HEK293T (cell line): ENCODE measurements around the gene TPD52L1.

Source experiments
- CTCF ChIA-PET: fragments of 350-600 bp; formaldehyde crosslinking; extraction: SDS; loops from one replicate; lab custom pipeline; 2021; ENCODE audit warnings: antibody characterized with exemption, inconsistent platforms; lab: Yijun Ruan, JAX
- POLR2A ChIA-PET: fragments of 350-600 bp; formaldehyde crosslinking; extraction: SDS; loops from one replicate; lab custom pipeline; 2020; ENCODE audit warnings: antibody characterized with exemption, inconsistent platforms; lab: Yijun Ruan, JAX
- DNase-seq: peaks from one replicate; pipeline ENCODE4 v3.0.0; 2012; ENCODE audit warnings: mixed read lengths; ENCODE audit errors: extremely low spot score
- ARNT ChIP-seq: fragments of 450-650 bp; IDR thresholded peaks from 2 replicates; pipeline ENCODE4 v1.6.1; 2017; ENCODE audit warnings: mild to moderate bottlenecking
- BHLHE40 ChIP-seq: fragments of 450-650 bp; IDR thresholded peaks from 2 replicates; pipeline ENCODE4 v1.6.1; 2016; ENCODE audit warnings: mild to moderate bottlenecking, moderate library complexity, borderline replicate concordance
- CTBP1 ChIP-seq: fragments of 450-650 bp; IDR thresholded peaks from 2 replicates; pipeline ENCODE4 v1.6.1; 2016; ENCODE audit warnings: borderline replicate concordance
- ELF4 ChIP-seq: fragments of 450-650 bp; IDR thresholded peaks from 2 replicates; pipeline ENCODE4 v1.6.1; 2017; ENCODE audit warnings: antibody characterized with exemption
- FOXA1 ChIP-seq: fragments of 450-650 bp; IDR thresholded peaks from 2 replicates; pipeline ENCODE4 v1.6.1; 2016; ENCODE audit warnings: mild to moderate bottlenecking
- FOXK2 ChIP-seq: fragments of 450-650 bp; IDR thresholded peaks from 2 replicates; pipeline ENCODE4 v1.6.1; 2016; ENCODE audit warnings: mild to moderate bottlenecking
- FOXM1 ChIP-seq: fragments of 450-650 bp; IDR thresholded peaks from 2 replicates; pipeline ENCODE4 v1.6.1; 2017; ENCODE audit warnings: mild to moderate bottlenecking, borderline replicate concordance
- HDGF ChIP-seq: fragments of 450-650 bp; IDR thresholded peaks from 2 replicates; pipeline ENCODE4 v1.6.1; 2017; ENCODE audit warnings: antibody characterized with exemption, borderline replicate concordance
- L3MBTL2 ChIP-seq: fragments of 450-650 bp; conservative IDR thresholded peaks from 2 replicates; pipeline ENCODE4 v1.6.1; 2016; ENCODE audit warnings: mild to moderate bottlenecking
- LEF1 ChIP-seq: fragments of 450-650 bp; IDR thresholded peaks from 2 replicates; pipeline ENCODE4 v1.6.1; 2017; ENCODE audit warnings: mild to moderate bottlenecking, borderline replicate concordance
- NFRKB ChIP-seq: fragments of 450-650 bp; IDR thresholded peaks from 2 replicates; pipeline ENCODE4 v1.6.1; 2016; ENCODE audit warnings: mild to moderate bottlenecking, moderate library complexity
- SP1 ChIP-seq: fragments of 450-650 bp; IDR thresholded peaks from 2 replicates; pipeline ENCODE4 v1.6.1; 2017
- SUZ12 ChIP-seq: fragments of 450-650 bp; IDR thresholded peaks from 2 replicates; pipeline ENCODE4 v1.6.1; 2016; ENCODE audit warnings: mild to moderate bottlenecking
- TARDBP ChIP-seq: fragments of 450-650 bp; IDR thresholded peaks from 2 replicates; pipeline ENCODE4 v1.6.1; 2016
- ZNF384 ChIP-seq: fragments of 450-650 bp; IDR thresholded peaks from 2 replicates; pipeline ENCODE4 v1.6.1; 2016
- TF ChIP-seq, protein P1 (sequence below): fragments of 450-650 bp; IDR thresholded peaks from 2 replicates; pipeline ENCODE4 v1.6.1; 2016

TPD52L1 gene

DNA sequence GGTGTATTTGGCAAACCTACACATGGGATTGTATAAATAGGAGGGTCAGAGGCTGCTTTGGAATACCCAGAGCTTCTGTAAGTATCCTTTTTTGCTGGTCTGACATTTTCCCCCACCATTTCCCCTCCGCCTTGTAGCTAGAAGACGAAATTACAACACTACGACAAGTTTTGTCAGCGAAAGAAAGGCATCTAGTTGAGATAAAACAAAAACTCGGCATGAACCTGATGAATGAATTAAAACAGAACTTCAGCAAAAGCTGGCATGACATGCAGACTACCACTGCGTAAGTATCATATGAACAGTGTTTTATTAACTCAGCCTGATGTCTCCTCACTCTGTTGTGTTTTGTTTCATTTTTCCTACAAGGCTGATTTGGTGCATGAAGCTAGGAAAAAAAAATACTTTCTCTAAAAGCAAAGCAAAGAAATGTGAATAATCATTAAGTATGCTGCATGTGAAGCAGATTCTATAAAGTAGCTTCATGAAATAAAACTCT is 75.5 kb downstream of the TPD52L1 start:
- CTCF ChIA-PET: interaction anchor here (1.3 kb wide), 1 partner anchor 72 kb away, joined by 3 read pairs; no protein-coding TSS in a partner anchor
- TF ChIP-seq CTBP1 (no peak), FOXM1 (no peak)
- POLR2A ChIA-PET: no interaction called here
- DNase-seq: no peak

DNA sequence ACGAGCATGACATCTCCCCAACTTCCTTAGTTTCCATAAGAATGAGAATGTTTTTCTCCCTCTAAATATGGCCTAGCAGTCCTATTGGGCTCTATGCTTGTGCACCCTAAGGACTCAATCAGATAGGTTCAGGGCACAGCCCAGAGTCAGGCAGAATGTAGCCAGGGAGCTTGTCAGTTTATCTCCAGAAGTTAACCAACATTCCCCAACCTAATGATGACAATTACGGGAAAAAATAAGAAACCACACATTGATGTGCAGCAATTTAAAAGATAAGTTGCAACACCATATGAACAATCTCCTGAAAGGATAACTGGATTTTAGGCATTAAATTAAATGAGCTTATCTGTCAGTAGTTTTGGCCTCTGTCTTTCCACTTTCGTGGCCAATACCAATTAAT is 77.1 kb downstream of the TPD52L1 start:
- POLR2A ChIA-PET: no interaction called here
- TF ChIP-seq FOXK2: no peak
- TF ChIP-seq L3MBTL2: no peak
- TF ChIP-seq HDGF: no peak
- TF ChIP-seq CTBP1: no peak
- no peak for TF ChIP-seq TARDBP
- no peak for TF ChIP-seq FOXM1
- TF ChIP-seq LEF1: no peak
- TF ChIP-seq, protein P1, sequence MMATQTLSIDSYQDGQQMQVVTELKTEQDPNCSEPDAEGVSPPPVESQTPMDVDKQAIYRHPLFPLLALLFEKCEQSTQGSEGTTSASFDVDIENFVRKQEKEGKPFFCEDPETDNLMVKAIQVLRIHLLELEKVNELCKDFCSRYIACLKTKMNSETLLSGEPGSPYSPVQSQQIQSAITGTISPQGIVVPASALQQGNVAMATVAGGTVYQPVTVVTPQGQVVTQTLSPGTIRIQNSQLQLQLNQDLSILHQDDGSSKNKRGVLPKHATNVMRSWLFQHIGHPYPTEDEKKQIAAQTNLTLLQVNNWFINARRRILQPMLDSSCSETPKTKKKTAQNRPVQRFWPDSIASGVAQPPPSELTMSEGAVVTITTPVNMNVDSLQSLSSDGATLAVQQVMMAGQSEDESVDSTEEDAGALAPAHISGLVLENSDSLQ: no peak
- TF ChIP-seq ELF4: no peak
- no peak for TF ChIP-seq SP1
- CTCF ChIA-PET: no interaction called here
- DNase-seq: no peak

DNA sequence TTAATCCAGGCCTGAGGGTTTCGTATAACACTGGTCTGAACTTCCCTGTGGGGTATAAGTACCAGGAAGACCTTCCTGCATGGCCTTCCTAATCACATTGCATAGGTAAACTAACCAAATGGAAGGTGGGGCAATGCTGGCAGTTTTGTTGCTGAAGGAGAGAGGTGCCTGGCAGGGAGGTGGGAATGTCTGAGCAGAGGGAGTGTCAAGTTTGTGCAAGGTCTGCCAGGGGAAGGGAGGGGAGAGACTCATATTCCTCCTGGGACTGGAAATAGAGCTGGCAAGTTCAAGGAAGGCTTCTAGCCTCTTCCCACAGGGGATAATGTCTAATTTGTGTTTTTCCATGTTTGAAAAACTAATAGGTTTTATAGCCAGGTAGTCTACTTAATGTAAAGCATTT is 77.6 kb downstream of the TPD52L1 start:
- TF ChIP-seq ELF4 (no peak), L3MBTL2 (no peak), ZNF384 (no peak), FOXM1 (no peak), NFRKB (no peak), HDGF (no peak), SUZ12 (no peak), LEF1 (no peak), TARDBP (no peak), ARNT (no peak), FOXK2 (no peak)
- CTCF ChIA-PET: no interaction called here
- DNase-seq: no peak
- POLR2A ChIA-PET: no interaction called here

DNA sequence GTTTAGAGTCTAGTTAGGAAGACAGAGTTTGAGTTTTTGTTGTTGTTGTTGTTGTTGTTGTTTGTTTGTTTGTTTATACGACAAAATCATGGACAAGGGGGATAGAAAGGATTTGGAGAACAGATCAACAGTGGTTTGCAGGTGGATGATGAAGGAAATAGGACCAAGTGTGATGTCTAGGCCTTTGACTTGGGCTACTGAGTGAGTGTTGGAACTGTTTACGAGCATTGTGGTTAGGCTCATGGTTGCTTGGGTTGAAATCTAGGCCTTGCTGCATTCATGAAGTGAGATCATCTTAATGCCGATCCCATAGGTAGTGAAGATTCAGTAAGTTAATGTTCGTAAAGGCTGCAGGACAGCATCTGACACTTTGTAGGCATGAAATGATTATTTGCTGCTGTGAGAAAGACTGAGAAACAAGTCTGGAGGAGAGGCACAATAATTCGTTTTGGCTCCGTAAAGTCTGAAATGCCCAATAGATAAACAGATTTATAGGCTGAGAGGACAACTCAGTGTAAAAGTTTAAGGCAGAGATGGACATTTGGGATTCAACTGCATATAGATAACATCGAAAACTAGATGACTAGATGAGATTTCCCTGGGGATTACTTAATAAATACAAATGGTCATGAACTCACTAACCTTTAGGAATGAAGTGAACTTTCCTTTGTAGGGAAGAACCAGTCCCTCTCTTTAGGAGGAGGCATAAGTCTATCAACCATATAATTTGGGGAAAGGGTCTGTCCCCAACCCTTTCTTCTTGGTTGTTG is 78.2 kb downstream of the TPD52L1 start:
- ChIA-PET CTCF (no interaction called here), POLR2A (no interaction called here)
- TF ChIP-seq NFRKB: no peak
- no peak for TF ChIP-seq TARDBP
- no peak for TF ChIP-seq CTBP1
- no peak for DNase-seq

GRCh38 chr6:125232466-125232865 is 78.9 kb downstream of the TPD52L1 start:
- CTCF ChIA-PET: no interaction called here
- DNase-seq: no peak
- TF ChIP-seq L3MBTL2 (no peak), HDGF (no peak), FOXM1 (no peak), FOXA1 (no peak), CTBP1 (no peak), SP1 (no peak), ELF4 (no peak), ARNT (no peak), BHLHE40 (no peak)
- TF ChIP-seq, protein P1: no peak
- POLR2A ChIA-PET: no interaction called here

DNA sequence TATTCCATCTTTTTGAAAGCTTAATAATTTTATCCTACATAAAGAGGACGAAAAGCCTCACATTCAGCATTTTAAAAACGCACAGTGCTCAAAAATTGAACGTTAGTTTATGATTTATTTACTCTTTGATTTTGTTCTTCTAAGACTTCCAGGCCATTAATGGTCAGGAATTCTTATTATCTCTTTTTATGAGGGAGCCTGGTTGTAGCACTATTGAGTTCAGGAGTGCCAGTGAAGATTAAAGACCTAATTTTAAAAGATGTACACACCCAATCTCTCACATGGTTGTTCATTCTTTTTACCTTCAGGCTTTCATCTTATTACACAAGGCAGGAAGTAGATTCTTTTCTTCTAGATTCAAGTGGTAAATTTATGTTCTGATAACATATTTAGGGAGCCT is 79.6 kb downstream of the TPD52L1 start:
- ChIA-PET POLR2A (no interaction called here), CTCF (no interaction called here)
- TF ChIP-seq FOXA1 (no peak), SP1 (no peak), ELF4 (no peak)
- TF ChIP-seq, protein P1: no peak
- DNase-seq: no peak
